HTERT RPE-1 (cell line): ENCODE results near the gene NABP1.

ENCODE experiments used
- in situ Hi-C: fragments of 300-500 bp; cut with MboI; formaldehyde crosslinking; loops from 4 replicates; pipeline ENCODE4 v1.14.3; 2020; ENCODE audit warnings: low sequenced_read_pairs

The NABP1 gene

GRCh38 chr2:191646163-191646902, 31.6 kb upstream of the NABP1 start:
- in situ Hi-C loops = no loop called here

GRCh38 chr2:191649519-191649918, 28.4 kb upstream of the NABP1 start:
- in situ Hi-C loops = no loop called here

GRCh38 chr2:191650896-191651773, 26.8 kb upstream of the NABP1 start:
- in situ Hi-C loops = no loop called here

- in situ Hi-C loops = no loop called here
Observed at GRCh38 chr2:191653667-191654391, 24.1 kb upstream of the NABP1 start.

- in situ Hi-C loops = no loop called here
Observed at GRCh38 chr2:191656391-191656790, 21.5 kb upstream of the NABP1 start.

GRCh38 chr2:191656792-191657191, 21.1 kb upstream of the NABP1 start:
- in situ Hi-C loops = no loop called here

- in situ Hi-C loops = no loop called here
Observed at GRCh38 chr2:191657977-191658376, 20.0 kb upstream of the NABP1 start.

- in situ Hi-C loops = no loop called here
Observed at GRCh38 chr2:191659198-191659597, 18.7 kb upstream of the NABP1 start.

GRCh38 chr2:191660575-191660974, 17.4 kb upstream of the NABP1 start:
- in situ Hi-C loops = no loop called here

GRCh38 chr2:191661097-191661924, 16.6 kb upstream of the NABP1 start:
- in situ Hi-C loops = no loop called here

GRCh38 chr2:191664823-191665677, 12.9 kb upstream of the NABP1 start:
- in situ Hi-C loops = no loop called here

GRCh38 chr2:191666226-191666625, 11.7 kb upstream of the NABP1 start:
- in situ Hi-C loops = no loop called here

- in situ Hi-C loops = no loop called here
Observed at GRCh38 chr2:191666732-191667131, 11.2 kb upstream of the NABP1 start.

GRCh38 chr2:191670076-191670475, 7.9 kb upstream of the NABP1 start:
- in situ Hi-C loops = no loop called here

GRCh38 chr2:191670787-191671186, 7.1 kb upstream of the NABP1 start:
- in situ Hi-C loops = no loop called here

GRCh38 chr2:191675807-191676721, 1.9 kb upstream of the NABP1 start:
- in situ Hi-C loops = no loop called here

GRCh38 chr2:191676790-191677645, 918 bp upstream of the NABP1 start:
- in situ Hi-C loops = no loop called here
